H9 (cell line): ENCODE measurements around the gene BBS1. TPM values are rescaled to one million over a fixed set of nuclear protein-coding genes. Genes with fewer than 3 reads are reported as not detected.

ENCODE experiments used
- DNase-seq: peaks from one replicate; pipeline ENCODE4 v3.0.0-alpha.2; 2017
- H2AFZ ChIP-seq: one replicate; pipeline ENCODE4 v1.6.1; 2013; ENCODE audit warnings: mild to moderate bottlenecking, low read length, control low read depth, moderate library complexity
- H2AK5ac ChIP-seq: 2 replicates; pipeline ENCODE4 v1.6.1; 2013; ENCODE audit warnings: low read length, control low read depth, mixed read lengths; ENCODE audit not compliant: insufficient read length
- H2BK120ac ChIP-seq: one replicate; pipeline ENCODE4 v1.6.1; 2013; ENCODE audit warnings: low read depth, mild to moderate bottlenecking, low read length, control low read depth, inconsistent platforms; ENCODE audit not compliant: poor library complexity, severe bottlenecking
- H2BK12ac ChIP-seq: 2 replicates; pipeline ENCODE4 v1.6.1; 2013; ENCODE audit warnings: low read length, control low read depth, mixed read lengths, low read depth; ENCODE audit not compliant: insufficient read length
- H2BK15ac ChIP-seq: 2 replicates; pipeline ENCODE4 v1.6.1; 2013; ENCODE audit warnings: low read depth, low read length, control low read depth
- H2BK20ac ChIP-seq: one replicate; pipeline ENCODE4 v1.6.1; 2013; ENCODE audit warnings: low read depth, mild to moderate bottlenecking, low read length, control low read depth, inconsistent platforms; ENCODE audit not compliant: poor library complexity, severe bottlenecking
- H2BK5ac ChIP-seq: 2 replicates; pipeline ENCODE4 v1.6.1; 2013; ENCODE audit warnings: low read length, control low read depth, mixed read lengths; ENCODE audit not compliant: insufficient read length
- H3K14ac ChIP-seq: 2 replicates; pipeline ENCODE4 v1.6.1; 2013; ENCODE audit warnings: low read length, control low read depth; ENCODE audit not compliant: insufficient read depth
- H3K18ac ChIP-seq: 2 replicates; pipeline ENCODE4 v1.6.1; 2013; ENCODE audit warnings: low read depth, mild to moderate bottlenecking, mixed read lengths, low read length, control low read depth; ENCODE audit not compliant: insufficient read length
- H3K23ac ChIP-seq: 2 replicates; pipeline ENCODE4 v1.6.1; 2013; ENCODE audit warnings: low read length, control low read depth, mixed read lengths, low read depth; ENCODE audit not compliant: insufficient read length
- H3K23me2 ChIP-seq: 2 replicates; pipeline ENCODE4 v1.6.1; 2013; ENCODE audit warnings: low read depth, mild to moderate bottlenecking, mixed read lengths, low read length, control low read depth; ENCODE audit not compliant: insufficient read length, poor library complexity, severe bottlenecking
- H3K27ac ChIP-seq: 2 replicates; pipeline ENCODE4 v1.5.1; 2013; ENCODE audit warnings: low read length, control low read depth, mixed read lengths, low read depth; ENCODE audit not compliant: insufficient read length
- H3K27me3 ChIP-seq: 2 replicates; pipeline ENCODE4 v1.6.1; 2013; ENCODE audit warnings: low read length, control low read depth, inconsistent platforms; ENCODE audit not compliant: insufficient read depth
- H3K4ac ChIP-seq: 2 replicates; pipeline ENCODE4 v1.6.1; 2013; ENCODE audit warnings: low read depth, mild to moderate bottlenecking, control low read depth, inconsistent platforms, low read length, moderate library complexity
- H3K4me1 ChIP-seq: 2 replicates; pipeline ENCODE4 v1.6.1; 2013; ENCODE audit warnings: low read length, control low read depth, inconsistent platforms; ENCODE audit not compliant: insufficient read depth
- H3K4me2 ChIP-seq: 2 replicates; pipeline ENCODE4 v1.6.1; 2013; ENCODE audit warnings: low read length, control low read depth, mixed read lengths; ENCODE audit not compliant: insufficient read length, insufficient read depth
- H3K56ac ChIP-seq: 2 replicates; pipeline ENCODE4 v1.6.1; 2013; ENCODE audit warnings: low read depth, mild to moderate bottlenecking, mixed read lengths, low read length, control low read depth; ENCODE audit not compliant: insufficient read length
- H3K79me1 ChIP-seq: 2 replicates; pipeline ENCODE4 v1.6.1; 2013; ENCODE audit warnings: low read depth, mild to moderate bottlenecking, moderate library complexity, low read length, control low read depth, inconsistent platforms; ENCODE audit not compliant: insufficient read depth, poor library complexity, severe bottlenecking
- H3K79me2 ChIP-seq: 2 replicates; pipeline ENCODE4 v1.6.1; 2013; ENCODE audit warnings: low read length, control low read depth, inconsistent platforms; ENCODE audit not compliant: insufficient read depth
- H3K9ac ChIP-seq: 2 replicates; pipeline ENCODE4 v1.6.1; 2013; ENCODE audit warnings: low read length, control low read depth, mixed read lengths; ENCODE audit not compliant: insufficient read length; ENCODE audit errors: extremely low read depth
- H3K9me3 ChIP-seq: one replicate; pipeline ENCODE4 v1.6.1; 2013; ENCODE audit warnings: low read depth, low read length, inconsistent platforms; ENCODE audit not compliant: control insufficient read depth
- H3T11ph ChIP-seq: one replicate; pipeline ENCODE4 v1.6.1; 2013; ENCODE audit warnings: mild to moderate bottlenecking, low read length, control low read depth, inconsistent platforms
- H4K20me1 ChIP-seq: one replicate; pipeline ENCODE4 v1.6.1; 2013; ENCODE audit not compliant: control insufficient read depth, insufficient read length, insufficient read depth
- H4K5ac ChIP-seq: 2 replicates; pipeline ENCODE4 v1.6.1; 2013; ENCODE audit warnings: low read depth, mild to moderate bottlenecking, mixed read lengths, low read length, control low read depth; ENCODE audit not compliant: insufficient read length
- H4K8ac ChIP-seq: replicated peaks from 2 replicates; pipeline ENCODE4 v1.6.1; 2013; ENCODE audit warnings: low read length, control low read depth, mixed read lengths, low read depth; ENCODE audit not compliant: insufficient read length
- H4K91ac ChIP-seq: 2 replicates; pipeline ENCODE4 v1.6.1; 2013; ENCODE audit warnings: low read depth, mild to moderate bottlenecking, moderate library complexity, mixed read lengths, low read length, control low read depth; ENCODE audit not compliant: insufficient read length
- H3K27ac Mint-ChIP-seq, 3 experiments: 2 replicates in 2 of 3; 3 replicates in 1 of 3; pipeline ENCODE4 v1.8.0; 2020 to 2021; ENCODE audit warnings: mixed read lengths in 3 of 3, mild to moderate bottlenecking in 1 of 3, moderate library complexity in 1 of 3
- H3K27me3 Mint-ChIP-seq: 2 replicates; pipeline ENCODE4 v1.8.0; 2021; ENCODE audit warnings: low read depth, mild to moderate bottlenecking, moderate library complexity, mixed read lengths
- H3K36me3 Mint-ChIP-seq, 3 experiments: 2 replicates in 2 of 3; 3 replicates in 1 of 3; pipeline ENCODE4 v1.8.0; 2020 to 2021; ENCODE audit warnings: low read depth in 3 of 3, mixed read lengths in 3 of 3; ENCODE audit not compliant: insufficient read depth in 1 of 3
- H3K4me1 Mint-ChIP-seq, 2 experiments: 2 replicates each; pipeline ENCODE4 v1.8.0; 2020; ENCODE audit warnings: mixed read lengths in 2 of 2
- H3K4me3 Mint-ChIP-seq, 2 experiments: 2 replicates in 1 of 2; 3 replicates in 1 of 2; pipeline ENCODE4 v1.8.0; 2020 to 2021; ENCODE audit warnings: mild to moderate bottlenecking in 2 of 2, mixed read lengths in 2 of 2, moderate library complexity in 1 of 2
- H3K9me3 Mint-ChIP-seq, 2 experiments: 2 replicates in 1 of 2; 3 replicates in 1 of 2; pipeline ENCODE4 v1.8.0; 2020; ENCODE audit warnings: mild to moderate bottlenecking in 2 of 2, mixed read lengths in 2 of 2, moderate library complexity in 1 of 2
- CTCF ChIP-seq: fragments of 200-600 bp; sonication (generic); conservative IDR thresholded peaks from 3 replicates; pipeline ENCODE4 v1.8.0; 2021; ENCODE audit warnings: antibody characterized with exemption, mild to moderate bottlenecking
- WGBS: extraction: QIAGEN DNeasy Blood & Tissue Kit; methylation state at CpG from one replicate; pipeline ENCODE4 v1.1.7; 2013; ENCODE audit warnings: missing lambda C conversion rate, low lambda C conversion rate, mixed read lengths; ENCODE audit not compliant: insufficient read length; ENCODE audit errors: extremely low coverage; 5-methylcytosine and 5-hydroxymethylcytosine counted together
- total RNA-seq: library from RNA; stranded (reverse); gene quantifications from 2 replicates; pipeline ENCODE4 v1.2.1, GENCODE V29; 2021

The BBS1 gene
- total RNA-seq, 1 experiment from 2014 or later, result 27.2 TPM

- Histone ChIP-seq H3K79me1 (no peaks in the 10 kb centered on the region), H4K91ac (no peak overlapping the region), H3K79me2 (no peaks in the 10 kb centered on the region), H3K56ac (no peak overlapping the region), H4K8ac (no peak overlapping the region), H2BK20ac (no peak overlapping the region), H2BK120ac (no peak overlapping the region), H4K20me1 (no peaks in the 10 kb centered on the region), H3T11ph (no peak overlapping the region), H3K27ac (no peak overlapping the region), H3K18ac (no peak overlapping the region), H3K27me3 (no peaks in the 10 kb centered on the region), H3K14ac (no peak overlapping the region), H3K4me2 (peak overlapping the region; percentile 73), H2BK12ac (no peak overlapping the region), H3K4ac (no peak overlapping the region), H2BK5ac (no peak overlapping the region), H2BK15ac (no peak overlapping the region), H3K23ac (no peak overlapping the region), H3K4me1 (no peaks in the 10 kb centered on the region; the same call in 1 of the 2 replicates), H3K23me2 (peaks cover 6% of the 10 kb centered on the region), H3K9ac (no peak overlapping the region), H4K5ac (no peak overlapping the region), H2AFZ (no peak overlapping the region), H3K9me3 (no peaks in the 10 kb centered on the region), H2AK5ac (no peak overlapping the region)
- TF ChIP-seq CTCF, result no peak
- no peak overlapping the region for H3K27ac Mint-ChIP-seq
- peaks cover 21 to 36% of the 10 kb centered on the region in 2 experiments for H3K4me1 Mint-ChIP-seq
- H3K36me3 Mint-ChIP-seq, result peaks cover 2 to 26% (median 13%) of the 10 kb centered on the region in 3 experiments; a peak in 6 of 7 replicates
- peak overlapping the region; percentile 74 to 92 for H3K4me3 Mint-ChIP-seq
- WGBS, result no CpG with 5 or more reads among the region's 6 CpGs
- H3K27me3 Mint-ChIP-seq, result peaks cover 8% of the 10 kb centered on the region
- peak; percentile 47 for DNase-seq
- H3K9me3 Mint-ChIP-seq, result peaks cover 6 to 10% of the 10 kb centered on the region in 2 experiments; a peak in 4 of 5 replicates
These were observed 42.7 kb upstream of the BBS1 start for GRCh38 chr11:66467756-66468155.
